NCI-H526 treated with DMSO at 0.1 percent for 48 hours (cell line): ENCODE results near the gene RUFY3.
"Not testable (repeated sequence)": the region's sequence is repeated elsewhere in the genome, so short reads cannot be mapped to it uniquely, and the experiment has no call there.

Experiments used
- DNase-seq: peaks from one replicate; lab custom pipeline; 2025; lab: John Stamatoyannopoulos, UW

Gene RUFY3

DNA sequence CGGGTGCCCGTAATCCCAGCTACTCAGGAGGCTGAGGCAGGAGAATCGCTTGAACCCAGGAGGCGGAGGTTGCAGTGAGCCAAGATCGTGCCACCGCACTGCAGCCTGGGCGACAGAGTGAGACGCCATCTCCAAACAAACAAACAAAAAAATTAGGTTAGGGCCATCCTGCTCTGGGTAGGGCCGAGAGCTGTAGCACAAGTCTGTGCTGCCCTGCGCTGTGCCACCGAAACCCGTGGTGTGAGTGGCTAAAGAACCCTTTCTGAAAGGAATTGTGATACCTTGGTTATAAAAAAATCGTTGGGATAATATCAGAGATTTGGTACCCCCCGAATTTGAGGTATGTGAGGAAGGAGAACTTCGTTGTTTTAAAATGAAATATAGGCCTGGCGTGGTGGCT is 118.9 kb downstream of the RUFY3 start:
- DNase-seq = not testable (repeated sequence)

DNA sequence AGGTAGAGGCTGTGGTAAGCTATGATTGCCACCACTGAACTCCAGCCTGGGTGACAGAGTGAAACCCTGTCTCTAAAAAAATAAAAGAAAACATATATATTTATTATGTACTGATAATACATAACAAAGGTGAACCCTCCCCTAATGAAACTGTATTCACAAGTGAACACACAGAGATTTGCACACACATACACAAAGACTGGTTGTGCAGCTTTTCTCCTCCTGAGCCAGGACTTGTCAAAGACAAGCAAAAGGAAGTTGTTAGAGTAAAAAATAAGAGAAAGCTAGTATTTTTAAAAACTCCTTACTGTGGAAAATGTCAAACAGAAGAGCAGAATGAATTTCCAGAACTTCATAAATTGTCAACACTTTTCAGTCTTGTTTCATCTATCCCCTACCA is 119.4 kb downstream of the RUFY3 start:
- no peak for DNase-seq

DNA sequence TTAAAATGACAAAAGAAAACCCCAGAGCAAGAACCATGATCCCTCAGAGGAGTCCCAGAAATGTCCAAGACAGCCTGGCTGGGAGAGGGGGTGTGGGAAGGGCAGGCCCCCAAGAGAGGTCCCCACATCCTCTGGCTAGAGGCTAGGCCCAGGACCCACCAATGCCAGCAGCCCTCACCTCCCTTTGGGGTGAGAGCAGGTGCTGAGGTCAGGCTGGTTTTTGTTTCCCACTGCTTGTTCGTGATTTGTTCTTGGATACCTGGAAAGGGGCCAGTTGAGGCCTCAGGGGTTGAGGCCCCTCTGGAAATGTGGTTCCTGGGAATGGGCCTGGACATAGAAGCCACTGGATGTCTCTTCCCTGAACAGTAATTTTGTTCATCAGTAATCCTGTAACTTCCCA is 120.2 kb downstream of the RUFY3 start:
- no peak for DNase-seq

DNA sequence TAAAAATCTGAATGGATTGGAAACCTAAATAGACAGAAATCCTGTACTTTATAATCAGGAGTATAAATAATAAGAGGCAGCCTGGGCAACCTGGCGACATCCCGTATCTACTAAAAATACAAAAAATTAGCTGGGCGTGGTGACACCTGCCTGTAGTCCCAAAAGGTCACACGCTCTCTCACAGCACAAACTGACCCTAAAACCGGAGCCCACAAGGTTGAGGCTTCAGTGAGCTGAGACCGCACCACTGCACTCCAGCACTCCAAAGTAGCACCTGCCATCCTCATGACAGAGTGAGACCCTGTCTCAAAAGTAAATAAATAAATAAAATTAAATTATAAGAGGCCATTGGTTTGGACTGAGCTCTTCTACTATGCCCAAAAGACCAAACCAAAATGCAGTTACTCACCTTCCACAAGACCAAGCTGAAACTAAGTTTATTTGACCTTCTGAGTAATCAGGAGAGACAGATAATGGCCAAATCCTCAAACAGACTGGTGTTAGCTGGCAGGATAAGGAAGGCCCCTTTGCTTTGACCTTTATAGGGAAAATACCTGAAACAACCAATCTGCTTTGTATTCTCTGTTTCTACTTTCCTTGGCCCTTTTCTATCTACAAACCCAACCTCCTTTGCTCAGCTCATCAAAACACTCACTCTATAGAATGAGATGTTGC is 121.1 kb downstream of the RUFY3 start:
- DNase-seq = no peak

DNA sequence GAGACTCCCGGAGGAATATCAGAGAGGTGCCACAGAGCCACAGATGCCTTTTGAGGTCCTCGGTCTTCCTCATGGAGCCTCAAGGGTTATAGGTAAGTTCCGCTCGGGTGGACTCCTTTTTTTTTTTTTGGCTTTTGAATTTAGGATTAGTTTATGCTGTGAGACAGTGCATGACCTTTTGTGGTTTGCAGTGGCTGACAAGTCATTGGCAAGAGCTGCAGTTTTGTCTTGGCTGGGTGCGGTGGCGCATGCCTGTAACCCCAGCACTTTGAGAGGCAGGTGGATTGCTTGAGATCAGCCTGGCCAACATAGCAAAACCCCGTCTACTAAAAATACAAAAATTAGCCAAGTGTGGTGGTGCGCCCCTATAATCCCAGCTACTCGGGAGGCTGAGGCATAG is 122.4 kb downstream of the RUFY3 start:
- DNase-seq = no peak

DNA sequence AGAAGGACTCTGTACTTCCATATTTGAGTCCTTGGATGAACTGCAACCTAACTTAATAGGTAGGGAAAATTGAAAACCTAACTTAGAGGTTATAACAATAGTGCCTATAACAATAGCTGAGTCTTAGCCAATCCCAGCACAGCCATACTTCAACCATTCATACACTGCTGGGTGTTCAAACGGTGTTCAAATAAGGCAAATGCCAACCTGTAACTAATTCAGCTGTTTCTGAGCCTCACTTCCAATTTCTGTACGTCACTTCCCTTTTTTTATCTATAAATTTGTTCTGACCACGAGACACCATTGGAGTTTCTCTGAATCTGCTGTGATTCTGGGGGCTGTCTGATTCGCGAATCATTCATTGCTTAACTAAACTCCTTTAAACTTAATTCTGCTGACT is 127.5 kb downstream of the RUFY3 start:
- no peak for DNase-seq

DNA sequence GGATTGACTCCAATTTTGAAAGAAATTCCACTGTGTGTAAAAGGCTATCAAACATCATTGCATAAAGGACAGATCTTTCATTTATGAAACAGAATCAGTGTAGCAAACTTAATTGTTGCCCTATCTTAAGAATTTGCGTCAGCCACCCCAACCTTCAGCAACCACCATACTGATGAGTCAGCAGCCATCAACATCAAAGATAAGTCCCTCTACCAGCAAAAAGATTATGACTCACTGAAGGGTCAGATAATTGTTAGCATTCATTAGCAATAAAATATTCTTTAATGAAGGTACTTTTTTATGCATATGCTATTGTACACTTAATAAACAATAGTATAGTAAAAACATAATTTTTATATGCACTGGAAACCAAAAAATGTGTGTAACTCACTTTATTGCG is 133.7 kb downstream of the RUFY3 start:
- no peak for DNase-seq
